ENCODE data around the gene ANAPC1. TPM values are rescaled to one million over a fixed set of nuclear protein-coding genes. Genes with fewer than 3 reads are reported as not detected.

The ANAPC1 gene
- total and polyA plus RNA-seq, 10 of the 15 experiments (the other 5 are each of a cell fraction or from before 2014, with no cell fraction given): 10.0 to 108 (median 53.6) TPM

DNA sequence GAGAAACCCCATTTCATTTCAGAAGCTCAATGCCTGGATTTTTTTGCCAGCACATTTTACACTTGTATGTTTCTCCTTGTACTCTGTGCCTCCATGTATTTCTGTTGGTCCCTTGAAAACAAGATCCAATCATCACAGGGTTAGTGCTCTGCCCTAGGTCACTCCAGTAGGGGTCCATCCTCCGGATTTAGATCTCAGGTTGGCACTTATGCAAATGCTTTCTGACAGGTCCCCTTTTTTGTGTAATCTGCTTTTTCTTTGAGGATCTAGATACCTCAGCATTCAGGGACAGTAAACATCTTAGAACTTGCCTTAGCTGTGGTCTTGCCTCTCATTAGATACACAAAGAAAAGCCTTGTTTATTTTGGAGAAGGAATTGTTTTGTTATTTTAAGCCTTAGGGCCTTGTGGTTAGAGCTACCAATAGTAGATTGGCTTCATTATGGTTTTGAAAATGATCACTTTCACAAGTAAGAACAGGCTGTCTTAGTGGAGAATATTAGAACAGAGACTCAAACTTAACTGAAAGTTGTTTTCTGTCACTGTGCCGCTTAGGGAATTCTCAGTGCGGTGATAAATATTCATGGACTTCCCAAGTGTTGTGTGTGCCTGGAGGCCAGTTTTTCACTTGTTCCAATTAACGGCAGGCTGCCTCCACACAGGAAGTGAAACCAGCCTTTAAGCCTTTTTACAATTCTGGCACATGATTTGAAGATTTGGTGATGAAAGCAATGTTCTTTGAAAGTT, 22.2 kb upstream of the ANAPC1 start (continued):
- TF ChIP-seq, protein P1, sequence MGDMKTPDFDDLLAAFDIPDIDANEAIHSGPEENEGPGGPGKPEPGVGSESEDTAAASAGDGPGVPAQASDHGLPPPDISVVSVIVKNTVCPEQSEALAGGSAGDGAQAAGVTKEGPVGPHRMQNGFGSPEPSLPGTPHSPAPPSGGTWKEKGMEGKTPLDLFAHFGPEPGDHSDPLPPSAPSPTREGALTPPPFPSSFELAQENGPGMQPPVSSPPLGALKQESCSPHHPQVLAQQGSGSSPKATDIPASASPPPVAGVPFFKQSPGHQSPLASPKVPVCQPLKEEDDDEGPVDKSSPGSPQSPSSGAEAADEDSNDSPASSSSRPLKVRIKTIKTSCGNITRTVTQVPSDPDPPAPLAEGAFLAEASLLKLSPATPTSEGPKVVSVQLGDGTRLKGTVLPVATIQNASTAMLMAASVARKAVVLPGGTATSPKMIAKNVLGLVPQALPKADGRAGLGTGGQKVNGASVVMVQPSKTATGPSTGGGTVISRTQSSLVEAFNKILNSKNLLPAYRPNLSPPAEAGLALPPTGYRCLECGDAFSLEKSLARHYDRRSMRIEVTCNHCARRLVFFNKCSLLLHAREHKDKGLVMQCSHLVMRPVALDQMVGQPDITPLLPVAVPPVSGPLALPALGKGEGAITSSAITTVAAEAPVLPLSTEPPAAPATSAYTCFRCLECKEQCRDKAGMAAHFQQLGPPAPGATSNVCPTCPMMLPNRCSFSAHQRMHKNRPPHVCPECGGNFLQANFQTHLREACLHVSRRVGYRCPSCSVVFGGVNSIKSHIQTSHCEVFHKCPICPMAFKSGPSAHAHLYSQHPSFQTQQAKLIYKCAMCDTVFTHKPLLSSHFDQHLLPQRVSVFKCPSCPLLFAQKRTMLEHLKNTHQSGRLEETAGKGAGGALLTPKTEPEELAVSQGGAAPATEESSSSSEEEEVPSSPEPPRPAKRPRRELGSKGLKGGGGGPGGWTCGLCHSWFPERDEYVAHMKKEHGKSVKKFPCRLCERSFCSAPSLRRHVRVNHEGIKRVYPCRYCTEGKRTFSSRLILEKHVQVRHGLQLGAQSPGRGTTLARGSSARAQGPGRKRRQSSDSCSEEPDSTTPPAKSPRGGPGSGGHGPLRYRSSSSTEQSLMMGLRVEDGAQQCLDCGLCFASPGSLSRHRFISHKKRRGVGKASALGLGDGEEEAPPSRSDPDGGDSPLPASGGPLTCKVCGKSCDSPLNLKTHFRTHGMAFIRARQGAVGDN (IDR thresholded peaks at IDR 0.05): 0 out of 2 replicates have a peak, but pooled peaks have one; percentile 61
- peak; percentile 10 to 60; a peak in 2 of 4 replicates for TF ChIP-seq EP300 (IDR thresholded peaks at IDR 0.05; ENCODE audit: borderline replicate concordance in 1 of 2, control insufficient read depth in 1 of 2, low read depth in 2 of 2, low read length in 2 of 2)
- peak; percentile 32; the same call in 1 of the 2 replicates for TF ChIP-seq GATAD2B (conservative IDR thresholded peaks at IDR 0.05; ENCODE audit: low read depth)
- TF ChIP-seq PAX8 (IDR thresholded peaks at IDR 0.05): 0 out of 2 replicates have a peak, but pooled peaks have one; percentile 86
- TF ChIP-seq NFYB (IDR thresholded peaks at IDR 0.05; ENCODE audit: insufficient read depth, low read depth, low read length): peak; percentile 57; the same call in 1 of the 2 replicates
- TF ChIP-seq RUNX3 (IDR thresholded peaks at IDR 0.05; ENCODE audit: low read length): peak; percentile 66
- peak; percentile 82 for TF ChIP-seq MEF2B (IDR thresholded peaks at IDR 0.05; ENCODE audit: partially characterized antibody, poor library complexity, severe bottlenecking)
- TF ChIP-seq EZH2 (IDR thresholded peaks at IDR 0.05; ENCODE audit: borderline replicate concordance, control insufficient read depth, low read depth, low read length): no peak
- TF ChIP-seq CBX3 (IDR thresholded peaks at IDR 0.05; ENCODE audit: borderline replicate concordance, low read depth): no peak
- TF ChIP-seq, protein P2, sequence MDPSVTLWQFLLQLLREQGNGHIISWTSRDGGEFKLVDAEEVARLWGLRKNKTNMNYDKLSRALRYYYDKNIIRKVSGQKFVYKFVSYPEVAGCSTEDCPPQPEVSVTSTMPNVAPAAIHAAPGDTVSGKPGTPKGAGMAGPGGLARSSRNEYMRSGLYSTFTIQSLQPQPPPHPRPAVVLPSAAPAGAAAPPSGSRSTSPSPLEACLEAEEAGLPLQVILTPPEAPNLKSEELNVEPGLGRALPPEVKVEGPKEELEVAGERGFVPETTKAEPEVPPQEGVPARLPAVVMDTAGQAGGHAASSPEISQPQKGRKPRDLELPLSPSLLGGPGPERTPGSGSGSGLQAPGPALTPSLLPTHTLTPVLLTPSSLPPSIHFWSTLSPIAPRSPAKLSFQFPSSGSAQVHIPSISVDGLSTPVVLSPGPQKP (IDR thresholded peaks at IDR 0.05; ENCODE audit: low read depth, low read length): no peak
- no peak for TF ChIP-seq NFXL1 (IDR thresholded peaks at IDR 0.05; ENCODE audit: borderline replicate concordance)
- TF ChIP-seq SPI1 (IDR thresholded peaks at IDR 0.05; ENCODE audit: borderline replicate concordance, insufficient read depth, low read depth, low read length): peak; percentile 96
- TF ChIP-seq, protein P3, sequence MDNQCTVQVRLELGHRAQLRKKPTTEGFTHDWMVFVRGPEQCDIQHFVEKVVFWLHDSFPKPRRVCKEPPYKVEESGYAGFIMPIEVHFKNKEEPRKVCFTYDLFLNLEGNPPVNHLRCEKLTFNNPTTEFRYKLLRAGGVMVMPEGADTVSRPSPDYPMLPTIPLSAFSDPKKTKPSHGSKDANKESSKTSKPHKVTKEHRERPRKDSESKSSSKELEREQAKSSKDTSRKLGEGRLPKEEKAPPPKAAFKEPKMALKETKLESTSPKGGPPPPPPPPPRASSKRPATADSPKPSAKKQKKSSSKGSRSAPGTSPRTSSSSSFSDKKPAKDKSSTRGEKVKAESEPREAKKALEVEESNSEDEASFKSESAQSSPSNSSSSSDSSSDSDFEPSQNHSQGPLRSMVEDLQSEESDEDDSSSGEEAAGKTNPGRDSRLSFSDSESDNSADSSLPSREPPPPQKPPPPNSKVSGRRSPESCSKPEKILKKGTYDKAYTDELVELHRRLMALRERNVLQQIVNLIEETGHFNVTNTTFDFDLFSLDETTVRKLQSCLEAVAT (IDR thresholded peaks at IDR 0.05): peak; percentile 21; the same call in 1 of the 2 replicates
- TF ChIP-seq DPF2 (IDR thresholded peaks at IDR 0.05): peak; percentile 89
- TF ChIP-seq, protein P4, sequence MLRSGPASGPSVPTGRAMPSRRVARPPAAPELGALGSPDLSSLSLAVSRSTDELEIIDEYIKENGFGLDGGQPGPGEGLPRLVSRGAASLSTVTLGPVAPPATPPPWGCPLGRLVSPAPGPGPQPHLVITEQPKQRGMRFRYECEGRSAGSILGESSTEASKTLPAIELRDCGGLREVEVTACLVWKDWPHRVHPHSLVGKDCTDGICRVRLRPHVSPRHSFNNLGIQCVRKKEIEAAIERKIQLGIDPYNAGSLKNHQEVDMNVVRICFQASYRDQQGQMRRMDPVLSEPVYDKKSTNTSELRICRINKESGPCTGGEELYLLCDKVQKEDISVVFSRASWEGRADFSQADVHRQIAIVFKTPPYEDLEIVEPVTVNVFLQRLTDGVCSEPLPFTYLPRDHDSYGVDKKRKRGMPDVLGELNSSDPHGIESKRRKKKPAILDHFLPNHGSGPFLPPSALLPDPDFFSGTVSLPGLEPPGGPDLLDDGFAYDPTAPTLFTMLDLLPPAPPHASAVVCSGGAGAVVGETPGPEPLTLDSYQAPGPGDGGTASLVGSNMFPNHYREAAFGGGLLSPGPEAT (IDR thresholded peaks at IDR 0.05; ENCODE audit: low read depth): peak; percentile 96
- peak; percentile 99 for TF ChIP-seq IKZF2 (IDR thresholded peaks at IDR 0.05)
- TF ChIP-seq NBN (IDR thresholded peaks at IDR 0.05): peak; percentile 70; the same call in 1 of the 2 replicates
- peak; percentile 98 for TF ChIP-seq IKZF1 (conservative IDR thresholded peaks at IDR 0.05)
- TF ChIP-seq ATF7 (IDR thresholded peaks at IDR 0.05; ENCODE audit: low read depth): peak; percentile 49
- TF ChIP-seq BHLHE40 (IDR thresholded peaks at IDR 0.05; ENCODE audit: borderline replicate concordance in 1 of 2, low read depth in 2 of 2, low read length in 1 of 2): peak; percentile 92 to 95

Measured in GM12878 (cell line).